GM12892 (cell line): ENCODE data around the gene AKR1C3.

Source experiments
- POLR2A ChIP-seq: IDR thresholded peaks from 2 replicates; pipeline ENCODE4 v1.6.1; 2011; ENCODE audit warnings: low read depth, low read length, control low read depth
- TAF1 ChIP-seq: IDR thresholded peaks from 2 replicates; pipeline ENCODE4 v1.6.1; 2011; ENCODE audit warnings: low read depth, mild to moderate bottlenecking, control low read depth, low read length, borderline replicate concordance

- TF ChIP-seq POLR2A (no peak), TAF1 (no peak)
Observed at GRCh38 chr10:5081091-5081490, 13.1 kb upstream of the AKR1C3 start.
